HG02981 (cell line): ENCODE results near the gene GMDS.
"Not testable (repeated sequence)": the region's sequence is repeated elsewhere in the genome, so short reads cannot be mapped to it uniquely, and the experiment has no call there.

Experiments
- ATAC-seq: cut with Tn5 transposase; IDR thresholded peaks from one replicate; pipeline ENCODE4 v1.9.1; 2021; ENCODE audit warnings: mild to moderate bottlenecking, moderate library complexity; ENCODE audit not compliant: unreplicated experiment

Gene GMDS

DNA sequence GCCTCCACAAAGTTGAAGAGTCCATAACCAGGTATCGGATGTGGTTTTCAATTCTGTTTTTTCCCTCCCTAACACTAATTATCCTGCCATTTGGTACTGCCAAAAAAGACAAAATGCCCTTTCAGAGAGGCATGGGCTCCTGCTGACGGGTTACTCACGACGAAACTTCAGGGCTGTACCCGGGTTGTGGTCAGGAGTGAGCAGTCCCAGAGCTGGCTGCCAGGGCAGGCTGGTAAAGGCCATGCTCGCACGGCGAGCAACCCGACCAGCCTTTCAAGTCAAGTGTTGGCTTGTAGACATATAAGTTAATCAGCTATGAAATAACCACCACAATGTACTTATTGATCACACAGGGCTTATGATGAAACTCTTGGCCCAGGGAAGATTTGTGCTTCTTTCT lies 483.2 kb downstream of the GMDS start:
- no peak for ATAC-seq

- no peak for ATAC-seq
Measured at GRCh38 chr6:1761477-1761877, 483.9 kb downstream of the GMDS start.

DNA sequence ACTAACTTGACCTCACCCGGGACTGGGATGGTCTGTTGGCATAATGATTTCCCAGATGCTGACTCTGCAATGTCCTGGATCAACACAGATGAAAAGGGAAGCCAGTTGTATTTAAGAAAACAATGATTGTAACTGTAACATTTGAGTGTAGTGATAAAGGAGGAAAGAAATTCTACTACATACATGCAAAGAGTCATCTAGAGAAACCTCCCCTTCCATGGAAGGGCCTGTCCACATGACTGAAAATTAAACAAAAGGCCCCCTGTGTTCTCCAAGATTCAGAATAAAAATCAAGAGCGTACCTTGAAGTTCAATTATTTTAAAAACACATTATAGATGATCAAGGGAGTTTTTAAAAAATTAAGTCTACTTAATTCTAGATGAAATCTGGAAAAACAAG lies 484.5 kb downstream of the GMDS start:
- ATAC-seq: no peak

- no peak for ATAC-seq
Measured at GRCh38 chr6:1759870-1760269, 485.5 kb downstream of the GMDS start.

DNA sequence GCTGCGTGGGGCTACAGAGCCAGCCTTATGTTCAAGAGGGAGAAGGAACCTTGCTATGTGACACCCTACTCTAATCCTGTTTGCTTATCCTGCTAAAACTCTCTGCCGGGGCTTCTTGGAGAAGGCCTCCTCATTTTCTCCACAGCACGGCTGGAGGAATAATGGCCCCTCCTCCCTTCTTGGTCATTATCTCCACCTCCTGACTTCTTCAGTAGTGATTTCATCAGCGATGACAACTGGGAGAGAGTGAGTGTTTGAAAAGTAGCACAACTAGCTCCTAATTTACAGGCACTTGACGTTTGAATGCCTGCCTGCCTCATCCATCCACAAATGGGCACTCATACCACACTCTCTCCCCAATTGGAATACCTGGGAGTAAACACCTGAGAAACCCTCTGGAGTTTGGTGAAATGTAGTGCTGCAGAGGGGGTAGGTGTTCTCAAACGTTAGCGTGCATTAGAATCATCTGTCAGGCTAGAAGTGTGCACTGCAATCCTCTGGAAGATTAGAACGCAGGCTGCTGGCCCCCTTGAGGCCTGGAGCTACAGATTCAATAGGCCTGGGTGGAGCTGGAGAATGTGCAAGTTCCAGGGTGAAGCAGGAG lies 487.2 kb downstream of the GMDS start:
- ATAC-seq: no peak

- ATAC-seq: no peak
Measured at GRCh38 chr6:1757131-1757530, 488.3 kb downstream of the GMDS start.

- ATAC-seq: no peak
Measured at GRCh38 chr6:1756472-1757129, 488.8 kb downstream of the GMDS start.

DNA sequence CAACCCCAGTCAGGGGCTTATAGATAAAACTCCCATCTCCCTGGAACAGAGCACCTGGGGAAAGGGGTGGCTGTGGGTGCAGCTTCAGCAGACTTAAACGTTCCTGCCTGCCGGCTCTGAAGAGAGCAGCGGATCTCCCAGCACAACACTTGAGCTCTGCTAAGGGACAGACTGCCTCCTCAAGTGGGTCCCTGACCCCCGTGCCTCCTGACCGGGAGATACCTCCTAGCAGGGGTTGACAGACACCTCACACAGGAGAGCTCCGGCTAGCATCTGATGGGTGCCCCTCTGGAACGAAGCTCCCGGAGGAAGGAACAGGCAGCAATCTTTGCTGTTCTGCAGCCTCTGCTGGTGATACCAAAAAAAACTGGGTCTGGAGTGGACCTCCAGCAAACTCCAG lies 494.3 kb downstream of the GMDS start:
- ATAC-seq: not testable (repeated sequence)

GRCh38 chr6:1749041-1749440 lies 496.4 kb downstream of the GMDS start:
- no peak for ATAC-seq

GRCh38 chr6:1747531-1747930 lies 497.9 kb downstream of the GMDS start:
- no peak for ATAC-seq

GRCh38 chr6:1747003-1747402 lies 498.4 kb downstream of the GMDS start:
- no peak for ATAC-seq

GRCh38 chr6:1745814-1746213 lies 499.6 kb downstream of the GMDS start:
- ATAC-seq: no peak

DNA sequence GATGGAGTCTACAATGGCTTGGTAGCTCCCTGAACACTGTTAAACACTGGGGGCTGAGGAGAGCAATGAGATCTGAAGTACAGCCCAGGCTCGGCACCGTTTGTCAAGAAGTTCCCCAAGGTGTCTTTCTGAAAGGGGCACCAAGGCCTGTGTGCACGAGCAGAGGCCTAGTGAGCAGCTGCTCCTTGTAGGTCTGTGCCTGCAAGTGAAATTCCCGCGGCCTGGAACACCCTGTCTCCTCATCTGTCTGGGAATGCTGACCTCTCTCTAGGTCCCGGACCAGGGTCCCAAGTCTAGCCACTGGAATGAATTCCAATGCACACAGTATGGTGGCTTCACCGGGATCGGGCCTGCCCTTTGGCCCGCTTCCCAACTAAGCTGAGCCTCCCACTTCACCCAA lies 500.9 kb downstream of the GMDS start:
- no peak for ATAC-seq

DNA sequence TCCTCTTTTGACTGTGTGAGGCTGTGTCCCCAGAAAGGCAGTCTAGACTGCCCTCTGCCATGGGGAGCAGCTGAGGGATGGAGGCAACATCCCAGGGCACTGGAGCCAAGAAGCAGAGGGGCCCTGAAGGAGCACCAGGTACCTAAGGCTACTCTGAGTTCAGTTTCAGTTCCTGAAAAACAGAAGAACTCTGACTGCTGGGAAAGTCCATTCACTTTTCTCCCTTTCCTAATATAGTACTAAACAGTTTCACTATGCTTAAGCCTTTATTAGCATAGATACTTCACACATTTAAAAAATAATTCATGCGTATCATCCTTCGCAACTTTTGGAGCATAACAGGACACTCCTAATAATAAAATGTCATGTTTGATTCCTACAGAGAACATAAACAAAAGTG lies 505.7 kb downstream of the GMDS start:
- ATAC-seq: peak; percentile 92

GRCh38 chr6:1739220-1739619 lies 506.2 kb downstream of the GMDS start:
- ATAC-seq: peak; percentile 33

DNA sequence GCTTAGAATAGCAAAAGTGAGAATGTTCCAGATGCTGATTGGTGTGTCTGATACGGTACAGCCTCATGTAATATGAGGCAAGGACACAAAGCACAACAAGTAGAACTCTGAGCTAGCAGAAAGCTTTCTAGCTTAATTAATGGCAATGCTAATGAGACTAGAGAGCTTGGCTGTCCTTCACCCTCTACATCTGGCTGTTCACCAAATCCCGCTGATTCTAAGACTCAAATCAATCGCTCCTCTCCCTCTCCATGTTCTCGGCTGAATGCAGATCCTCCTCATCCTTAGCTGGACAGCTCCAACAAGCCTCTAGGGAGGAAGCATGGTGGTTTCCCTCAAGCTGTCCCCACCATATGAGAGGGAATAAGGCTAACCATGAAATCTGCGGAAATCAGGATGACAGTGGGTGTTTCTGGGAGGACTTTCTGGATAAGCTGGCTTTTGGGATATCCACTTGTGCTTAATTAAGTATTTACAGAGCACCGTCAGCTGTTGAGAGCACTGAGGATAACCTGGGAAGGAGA lies 506.8 kb downstream of the GMDS start:
- no peak for ATAC-seq

GRCh38 chr6:1737463-1738311 lies 507.7 kb downstream of the GMDS start:
- no peak for ATAC-seq

- no peak for ATAC-seq
Measured at GRCh38 chr6:1736346-1737105, 508.9 kb downstream of the GMDS start.

GRCh38 chr6:1735239-1735803 lies 510.1 kb downstream of the GMDS start:
- ATAC-seq: no peak

GRCh38 chr6:1730882-1731281 lies 514.5 kb downstream of the GMDS start:
- ATAC-seq: no peak

DNA sequence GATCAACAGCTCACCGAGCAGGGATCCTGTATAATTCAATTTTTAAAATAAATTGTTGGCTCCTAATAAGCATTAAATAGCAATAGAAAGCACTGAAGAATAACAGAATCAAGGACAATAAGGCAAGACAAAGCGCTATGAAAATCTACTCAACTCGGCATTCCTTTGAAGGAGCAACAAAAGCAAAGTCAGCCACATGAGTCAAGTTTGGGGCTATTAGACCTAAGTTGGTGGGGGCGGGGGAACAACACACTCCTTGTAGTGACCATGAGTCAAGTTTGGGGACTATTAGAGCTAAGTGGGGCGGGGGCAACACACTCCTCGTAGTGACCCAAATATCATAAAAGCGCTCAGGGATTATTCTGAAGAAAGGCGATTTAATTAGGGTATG lies 515.7 kb downstream of the GMDS start:
- no peak for ATAC-seq
